ENCODE measurements around the gene SUN5.

DNA sequence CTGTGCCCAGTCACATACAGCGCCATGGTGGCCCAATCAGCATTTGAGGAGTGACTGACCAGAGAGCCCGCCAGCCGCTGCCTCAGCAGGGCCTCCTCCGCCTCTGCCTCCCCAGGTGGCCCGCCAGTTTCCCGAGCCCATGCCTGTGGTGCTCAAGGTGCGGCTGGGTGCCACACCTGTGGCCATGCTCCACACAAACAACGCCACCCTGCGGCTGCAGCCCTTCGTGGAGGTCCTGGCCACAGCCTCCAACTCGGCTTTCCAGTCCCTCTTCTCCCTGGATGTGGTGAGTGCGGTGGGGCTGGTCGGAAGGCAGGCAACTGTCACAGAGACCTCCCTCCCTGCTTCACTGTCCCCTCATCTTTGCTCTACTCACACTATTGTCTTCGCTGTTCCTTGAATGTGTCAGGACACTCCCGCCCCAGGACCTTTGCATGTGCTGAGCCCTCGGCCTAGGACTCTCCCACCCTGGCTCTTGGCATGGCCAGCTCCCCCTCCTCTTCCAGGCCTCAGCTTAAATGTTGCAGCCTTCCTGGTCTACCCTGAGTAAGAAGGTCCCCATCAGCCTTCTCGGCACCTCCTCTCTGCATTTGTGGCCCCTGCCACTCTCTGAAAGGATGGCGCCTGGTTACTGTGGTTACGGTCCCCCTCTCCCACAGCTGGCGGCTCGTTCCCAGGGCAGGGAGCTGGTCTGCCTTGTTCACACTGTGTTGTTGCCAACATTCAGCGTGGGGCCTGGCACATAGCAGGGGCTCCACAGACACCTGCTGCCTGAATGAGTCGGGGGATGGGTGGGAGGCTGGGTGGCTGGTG, 15.4 kb upstream of the SUN5 start:
- TF ChIP-seq, protein P1, sequence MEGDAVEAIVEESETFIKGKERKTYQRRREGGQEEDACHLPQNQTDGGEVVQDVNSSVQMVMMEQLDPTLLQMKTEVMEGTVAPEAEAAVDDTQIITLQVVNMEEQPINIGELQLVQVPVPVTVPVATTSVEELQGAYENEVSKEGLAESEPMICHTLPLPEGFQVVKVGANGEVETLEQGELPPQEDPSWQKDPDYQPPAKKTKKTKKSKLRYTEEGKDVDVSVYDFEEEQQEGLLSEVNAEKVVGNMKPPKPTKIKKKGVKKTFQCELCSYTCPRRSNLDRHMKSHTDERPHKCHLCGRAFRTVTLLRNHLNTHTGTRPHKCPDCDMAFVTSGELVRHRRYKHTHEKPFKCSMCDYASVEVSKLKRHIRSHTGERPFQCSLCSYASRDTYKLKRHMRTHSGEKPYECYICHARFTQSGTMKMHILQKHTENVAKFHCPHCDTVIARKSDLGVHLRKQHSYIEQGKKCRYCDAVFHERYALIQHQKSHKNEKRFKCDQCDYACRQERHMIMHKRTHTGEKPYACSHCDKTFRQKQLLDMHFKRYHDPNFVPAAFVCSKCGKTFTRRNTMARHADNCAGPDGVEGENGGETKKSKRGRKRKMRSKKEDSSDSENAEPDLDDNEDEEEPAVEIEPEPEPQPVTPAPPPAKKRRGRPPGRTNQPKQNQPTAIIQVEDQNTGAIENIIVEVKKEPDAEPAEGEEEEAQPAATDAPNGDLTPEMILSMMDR (IDR thresholded peaks at IDR 0.05; ENCODE audit: low read depth, low read length, poor library complexity, severe bottlenecking): no peak
- no peak for TF ChIP-seq EZH2phosphoT487 (IDR thresholded peaks at IDR 0.05; ENCODE audit: borderline replicate concordance, low read length)

All from DOHH2 (cell line).